Spleen (tissue), 7 donors: ENCODE data around the gene VPS36.

Source experiments
- CTCF ChIP-seq, 11 experiments: fragments of 200-600 bp in 7 of 11; fragments of 450-650 bp in 4 of 11; sonication (generic) in 4 of 11; IDR thresholded peaks in 8 of 11; conservative IDR thresholded peaks in 3 of 11; 1 replicate in 7 of 11; 2 replicates in 4 of 11; pipeline versions ENCODE4 v1.4.0 to v1.8.0; 2016 to 2021; ENCODE audit warnings: antibody characterized with exemption in 11 of 11, inconsistent platforms in 4 of 11, mild to moderate bottlenecking in 1 of 11
- POLR2A ChIP-seq, 3 donors: fragments of 450-650 bp; IDR thresholded peaks; one replicate each; pipeline ENCODE4 v1.5.1; 2017; ENCODE audit warnings: antibody characterized with exemption in 3 of 3, mild to moderate bottlenecking in 1 of 3
- donor health status: DM: no; HTN: no; CAD: no; lungs with moderate emphysema.
- donor health status: DM: no; HTN: no; CAD: no.
- donor health status: DM: no; HTN: no; CAD: no.

GRCh38 chr13:52454459-52454819 is 4.0 kb upstream of the VPS36 start:
- TF ChIP-seq POLR2A (IDR thresholded peaks at IDR 0.05), result no peak
- TF ChIP-seq CTCF (IDR thresholded peaks at IDR 0.05 in 8 of 11, conservative IDR thresholded peaks at IDR 0.05 in 3 of 11), result no peak
